ENCODE results near the gene DRD2.

DNA sequence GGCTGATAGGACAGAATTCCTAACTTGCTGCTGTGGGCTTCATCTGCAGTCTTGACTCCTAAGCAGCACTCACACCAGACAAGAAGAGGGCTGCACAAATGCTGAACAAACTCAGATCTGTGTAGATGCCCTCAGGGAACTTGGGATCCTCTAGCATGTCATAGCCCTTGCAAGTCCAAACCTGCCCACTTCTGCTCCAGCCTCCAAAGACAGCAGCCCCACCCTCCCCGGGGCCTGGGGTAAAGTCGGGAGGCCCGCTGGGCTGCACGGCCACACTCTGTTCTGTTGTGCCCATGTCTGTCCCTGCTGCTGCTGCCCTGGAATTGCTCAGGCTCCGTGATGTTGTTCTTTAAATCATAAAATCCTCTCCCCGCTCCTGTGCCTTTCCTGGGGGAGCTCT, 28.3 kb downstream of the DRD2 start:
- TF ChIP-seq POLR2A (IDR thresholded peaks at IDR 0.05), result no peak
- TF ChIP-seq, protein P1, sequence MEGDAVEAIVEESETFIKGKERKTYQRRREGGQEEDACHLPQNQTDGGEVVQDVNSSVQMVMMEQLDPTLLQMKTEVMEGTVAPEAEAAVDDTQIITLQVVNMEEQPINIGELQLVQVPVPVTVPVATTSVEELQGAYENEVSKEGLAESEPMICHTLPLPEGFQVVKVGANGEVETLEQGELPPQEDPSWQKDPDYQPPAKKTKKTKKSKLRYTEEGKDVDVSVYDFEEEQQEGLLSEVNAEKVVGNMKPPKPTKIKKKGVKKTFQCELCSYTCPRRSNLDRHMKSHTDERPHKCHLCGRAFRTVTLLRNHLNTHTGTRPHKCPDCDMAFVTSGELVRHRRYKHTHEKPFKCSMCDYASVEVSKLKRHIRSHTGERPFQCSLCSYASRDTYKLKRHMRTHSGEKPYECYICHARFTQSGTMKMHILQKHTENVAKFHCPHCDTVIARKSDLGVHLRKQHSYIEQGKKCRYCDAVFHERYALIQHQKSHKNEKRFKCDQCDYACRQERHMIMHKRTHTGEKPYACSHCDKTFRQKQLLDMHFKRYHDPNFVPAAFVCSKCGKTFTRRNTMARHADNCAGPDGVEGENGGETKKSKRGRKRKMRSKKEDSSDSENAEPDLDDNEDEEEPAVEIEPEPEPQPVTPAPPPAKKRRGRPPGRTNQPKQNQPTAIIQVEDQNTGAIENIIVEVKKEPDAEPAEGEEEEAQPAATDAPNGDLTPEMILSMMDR (IDR thresholded peaks at IDR 0.05 in 8 of 11, conservative IDR thresholded peaks at IDR 0.05 in 3 of 11), result no peak
- TF ChIP-seq POLR2AphosphoS5 (IDR thresholded peaks at IDR 0.05), result no peak

Measured in spleen (tissue), 7 donors.